Measurements from ENCODE around the gene PARD3.

PARD3 gene

GRCh38 chr10:34547695-34548094 is 267.4 kb downstream of the PARD3 start:
- H3K9me2 ChIP-seq (replicated peaks; ENCODE audit: low read depth, low read length), result no peaks in the 10 kb centered on the region
- H3K9me3 ChIP-seq (ENCODE audit: insufficient read depth, low read depth, low read length), result no peaks in the 10 kb centered on the region
- no peak overlapping the region for H2AFZ ChIP-seq (ENCODE audit: low read length)
- no peaks in the 10 kb centered on the region for H3K27me3 ChIP-seq (ENCODE audit: insufficient read depth, low read length, poor library complexity, severe bottlenecking)
- H3K36me3 ChIP-seq (ENCODE audit: insufficient read depth, low read length), result no peaks in the 10 kb centered on the region
- TF ChIP-seq CTCF (conservative IDR thresholded peaks at IDR 0.05; ENCODE audit: low read length), result no peak
- no peak for TF ChIP-seq EZH2phosphoT487 (IDR thresholded peaks at IDR 0.05; ENCODE audit: borderline replicate concordance)
- peaks cover 5% of the 10 kb centered on the region for H3K4me1 ChIP-seq (ENCODE audit: insufficient read depth, low read length, poor library complexity, severe bottlenecking)
- no peak overlapping the region for H3K9ac ChIP-seq (ENCODE audit: low read depth, low read length, poor library complexity, severe bottlenecking)
- H4K20me1 ChIP-seq (ENCODE audit: insufficient read depth, low read length, poor library complexity, severe bottlenecking), result no peaks in the 10 kb centered on the region
- H3K79me2 ChIP-seq (ENCODE audit: insufficient read depth, low read length), result peaks cover 39% of the 10 kb centered on the region
- no peaks in the 10 kb centered on the region for H3F3A ChIP-seq (ENCODE audit: low read depth)
- no peak overlapping the region for H3K4me3 ChIP-seq (ENCODE audit: low read length, poor library complexity, severe bottlenecking)
- H3K4me2 ChIP-seq (ENCODE audit: low read depth, low read length, poor library complexity, severe bottlenecking), result no peak overlapping the region

- Histone ChIP-seq H3K27me3 (ENCODE audit: insufficient read depth, low read length, poor library complexity, severe bottlenecking) (no peaks in the 10 kb centered on the region), H3K9ac (ENCODE audit: low read depth, low read length, poor library complexity, severe bottlenecking) (no peak overlapping the region), H3K4me2 (ENCODE audit: low read depth, low read length, poor library complexity, severe bottlenecking) (no peak overlapping the region), H2AFZ (ENCODE audit: low read length) (no peak overlapping the region), H3K9me2 (replicated peaks; ENCODE audit: low read depth, low read length) (no peaks in the 10 kb centered on the region), H3K9me3 (ENCODE audit: insufficient read depth, low read depth, low read length) (no peaks in the 10 kb centered on the region), H3K36me3 (ENCODE audit: insufficient read depth, low read length) (no peaks in the 10 kb centered on the region), H3F3A (ENCODE audit: low read depth) (no peaks in the 10 kb centered on the region), H3K4me1 (ENCODE audit: insufficient read depth, low read length, poor library complexity, severe bottlenecking) (peaks cover 3% of the 10 kb centered on the region), H3K4me3 (ENCODE audit: low read length, poor library complexity, severe bottlenecking) (no peak overlapping the region), H3K79me2 (ENCODE audit: insufficient read depth, low read length) (peaks cover 39% of the 10 kb centered on the region), H4K20me1 (ENCODE audit: insufficient read depth, low read length, poor library complexity, severe bottlenecking) (no peaks in the 10 kb centered on the region)
- TF ChIP-seq CTCF (conservative IDR thresholded peaks at IDR 0.05; ENCODE audit: low read length) (no peak), EZH2phosphoT487 (IDR thresholded peaks at IDR 0.05; ENCODE audit: borderline replicate concordance) (no peak)
Observed at GRCh38 chr10:34547291-34547690, 267.8 kb downstream of the PARD3 start.

GRCh38 chr10:34544400-34544799 is 270.7 kb downstream of the PARD3 start:
- no peaks in the 10 kb centered on the region for H3K27me3 ChIP-seq (ENCODE audit: insufficient read depth, low read length, poor library complexity, severe bottlenecking)
- no peak overlapping the region for H2AFZ ChIP-seq (ENCODE audit: low read length)
- peaks cover 28% of the 10 kb centered on the region for H3K79me2 ChIP-seq (ENCODE audit: insufficient read depth, low read length)
- TF ChIP-seq EZH2phosphoT487 (IDR thresholded peaks at IDR 0.05; ENCODE audit: borderline replicate concordance) (no peak), CTCF (conservative IDR thresholded peaks at IDR 0.05; ENCODE audit: low read length) (no peak)
- H3K9me2 ChIP-seq (replicated peaks; ENCODE audit: low read depth, low read length), result no peaks in the 10 kb centered on the region
- H3K9ac ChIP-seq (ENCODE audit: low read depth, low read length, poor library complexity, severe bottlenecking), result no peak overlapping the region
- no peaks in the 10 kb centered on the region for H3F3A ChIP-seq (ENCODE audit: low read depth)
- H4K20me1 ChIP-seq (ENCODE audit: insufficient read depth, low read length, poor library complexity, severe bottlenecking), result no peaks in the 10 kb centered on the region
- no peaks in the 10 kb centered on the region for H3K9me3 ChIP-seq (ENCODE audit: insufficient read depth, low read depth, low read length)
- H3K36me3 ChIP-seq (ENCODE audit: insufficient read depth, low read length), result no peaks in the 10 kb centered on the region
- no peak overlapping the region for H3K4me2 ChIP-seq (ENCODE audit: low read depth, low read length, poor library complexity, severe bottlenecking)
- H3K4me3 ChIP-seq (ENCODE audit: low read length, poor library complexity, severe bottlenecking), result no peak overlapping the region
- H3K4me1 ChIP-seq (ENCODE audit: insufficient read depth, low read length, poor library complexity, severe bottlenecking), result peaks cover 9% of the 10 kb centered on the region

Data from Loucy (cell line).